HepG2 (cell line): Measurements from ENCODE around the gene PCSK6. TPM values are rescaled to one million over a fixed set of nuclear protein-coding genes. Genes with fewer than 3 reads are reported as not detected.

Experiments
- ATF7 ChIP-seq, 2 experiments: fragments of 450-650 bp in 1 of 2; sonication (generic) in 1 of 2; formaldehyde crosslinking in 1 of 2; IDR thresholded peaks; 2 replicates each; pipeline versions ENCODE4 v1.4.0 to v1.6.1; 2016 to 2020; ENCODE audit warnings: antibody characterized with exemption in 1 of 2, mild to moderate bottlenecking in 1 of 2, missing genetic modification reagents in 1 of 2
- BORCS8-MEF2B ChIP-seq: sonication (generic); formaldehyde crosslinking; IDR thresholded peaks from 2 replicates; pipeline ENCODE4 v1.8.0; 2022; ENCODE audit warnings: mild to moderate bottlenecking, missing genetic modification reagents
- BRD4 ChIP-seq: sonication (generic); formaldehyde crosslinking; IDR thresholded peaks from 2 replicates; pipeline ENCODE4 v1.4.0; 2020; ENCODE audit warnings: missing genetic modification reagents
- FOXK2 ChIP-seq: fragments of 450-650 bp; IDR thresholded peaks from 2 replicates; pipeline ENCODE4 v1.6.1; 2016
- JUN ChIP-seq: sonication (generic); formaldehyde crosslinking; IDR thresholded peaks from 2 replicates; pipeline ENCODE4 v1.4.0; 2020; ENCODE audit warnings: mild to moderate bottlenecking, missing genetic modification reagents
- KAT7 ChIP-seq: IDR thresholded peaks from 2 replicates; pipeline ENCODE4 v1.6.1; 2018; ENCODE audit warnings: borderline replicate concordance, missing compliant biosample characterization
- KDM5B ChIP-seq: sonication (generic); formaldehyde crosslinking; IDR thresholded peaks from 2 replicates; pipeline ENCODE4 v1.4.0; 2020; ENCODE audit warnings: missing genetic modification reagents, mild to moderate bottlenecking, borderline replicate concordance
- MATR3 ChIP-seq: sonication (generic); formaldehyde crosslinking; IDR thresholded peaks from 2 replicates; pipeline ENCODE4 v1.4.0; 2020; ENCODE audit warnings: missing genetic modification reagents
- NFATC3 ChIP-seq: sonication (generic); formaldehyde crosslinking; IDR thresholded peaks from 2 replicates; pipeline ENCODE4 v1.5.1; 2020; ENCODE audit warnings: mild to moderate bottlenecking, missing genetic modification reagents
- NR2C2 ChIP-seq: sonication (generic); formaldehyde crosslinking; IDR thresholded peaks from 2 replicates; pipeline ENCODE4 v1.4.0; 2020; ENCODE audit warnings: missing genetic modification reagents, mild to moderate bottlenecking, moderate library complexity, borderline replicate concordance
- PHF8 ChIP-seq: sonication (generic); formaldehyde crosslinking; IDR thresholded peaks from 2 replicates; pipeline ENCODE4 v1.5.0; 2020; ENCODE audit warnings: missing genetic modification reagents
- POLR2G ChIP-seq: fragments of 200-400 bp; formaldehyde crosslinking; IDR thresholded peaks from 2 replicates; pipeline ENCODE4 v1.6.1; 2018; ENCODE audit warnings: mild to moderate bottlenecking, low read depth, low read length, moderate library complexity
- ZFP37 ChIP-seq: sonication (generic); formaldehyde crosslinking; IDR thresholded peaks from 2 replicates; pipeline ENCODE4 v1.4.0; 2020; ENCODE audit warnings: missing genetic modification reagents, borderline replicate concordance
- ZNF260 ChIP-seq: sonication (generic); formaldehyde crosslinking; IDR thresholded peaks from 2 replicates; pipeline ENCODE4 v1.4.0; 2020; ENCODE audit warnings: missing genetic modification reagents, low read depth, mild to moderate bottlenecking, borderline replicate concordance
- ZNF274 ChIP-seq: sonication (generic); formaldehyde crosslinking; IDR thresholded peaks from 2 replicates; pipeline ENCODE4 v1.5.1; 2020; ENCODE audit warnings: mild to moderate bottlenecking, missing genetic modification reagents
- ZNF3 ChIP-seq: IDR thresholded peaks from 2 replicates; pipeline ENCODE4 v1.7.0; 2017; ENCODE audit warnings: inconsistent platforms
- ZNF501 ChIP-seq: sonication (generic); formaldehyde crosslinking; IDR thresholded peaks from 2 replicates; pipeline ENCODE4 v1.5.1; 2020; ENCODE audit warnings: mild to moderate bottlenecking, moderate library complexity, missing genetic modification reagents
- ZNF652 ChIP-seq: IDR thresholded peaks from 2 replicates; pipeline ENCODE4 v1.6.1; 2016; ENCODE audit warnings: low read depth, borderline replicate concordance
- ZNF660 ChIP-seq: sonication (generic); formaldehyde crosslinking; IDR thresholded peaks from 2 replicates; pipeline ENCODE4 v1.5.1; 2020; ENCODE audit warnings: mild to moderate bottlenecking, low read depth, missing genetic modification reagents, borderline replicate concordance
- polyA plus RNA-seq, 8 experiments: library from polyadenylated mRNA; depleted of rRNA in 3 of 8; stranded (reverse) in 7 of 8; unstranded in 1 of 8; fragments of >200 nt; fragmentation: Illumina TruSeq in 4 of 8; extraction: Trizol in 4 of 8; gene quantifications; 2 replicates each; pipeline versions ENCODE4 v1.2.1 to v1.2.3, GENCODE V29; 2011 to 2016; ENCODE audit warnings: low read depth in 4 of 8, missing spikeins in 1 of 8, mixed read lengths in 1 of 8; ENCODE audit not compliant: insufficient read depth in 1 of 8
- total RNA-seq, 5 experiments: library from RNA; depleted of rRNA; stranded (reverse); fragments of >200 nt; fragmentation: Illumina TruSeq; extraction: Trizol; gene quantifications; 2 replicates each; pipeline ENCODE4 v1.2.3, GENCODE V29; 2016; ENCODE audit warnings: low read depth in 1 of 5
- TF ChIP-seq, protein P1 (sequence below): sonication (generic); formaldehyde crosslinking; IDR thresholded peaks from 2 replicates; pipeline ENCODE4 v1.5.1; 2020; ENCODE audit warnings: mild to moderate bottlenecking, missing genetic modification reagents, borderline replicate concordance
- TF ChIP-seq, protein P2 (sequence below): sonication (generic); formaldehyde crosslinking; conservative IDR thresholded peaks from 2 replicates; pipeline ENCODE4 v1.8.0; 2022; ENCODE audit warnings: missing genetic modification reagents
- TF ChIP-seq, protein P3 (sequence below): sonication (generic); formaldehyde crosslinking; IDR thresholded peaks from 2 replicates; pipeline ENCODE4 v1.5.0; 2020; ENCODE audit warnings: missing genetic modification reagents
- TF ChIP-seq, protein P4 (sequence below): IDR thresholded peaks from 2 replicates; pipeline ENCODE4 v1.6.1; 2016; ENCODE audit warnings: control low read depth
- TF ChIP-seq, protein P5 (sequence below): sonication (generic); formaldehyde crosslinking; IDR thresholded peaks from 2 replicates; pipeline ENCODE4 v1.5.0; 2020; ENCODE audit warnings: mild to moderate bottlenecking, missing genetic modification reagents

PCSK6 gene
- total and polyA plus RNA-seq, 2 of the 13 experiments (the other 11 are each of a cell fraction or from before 2014, with no cell fraction given), result 56.5 to 155 TPM

DNA sequence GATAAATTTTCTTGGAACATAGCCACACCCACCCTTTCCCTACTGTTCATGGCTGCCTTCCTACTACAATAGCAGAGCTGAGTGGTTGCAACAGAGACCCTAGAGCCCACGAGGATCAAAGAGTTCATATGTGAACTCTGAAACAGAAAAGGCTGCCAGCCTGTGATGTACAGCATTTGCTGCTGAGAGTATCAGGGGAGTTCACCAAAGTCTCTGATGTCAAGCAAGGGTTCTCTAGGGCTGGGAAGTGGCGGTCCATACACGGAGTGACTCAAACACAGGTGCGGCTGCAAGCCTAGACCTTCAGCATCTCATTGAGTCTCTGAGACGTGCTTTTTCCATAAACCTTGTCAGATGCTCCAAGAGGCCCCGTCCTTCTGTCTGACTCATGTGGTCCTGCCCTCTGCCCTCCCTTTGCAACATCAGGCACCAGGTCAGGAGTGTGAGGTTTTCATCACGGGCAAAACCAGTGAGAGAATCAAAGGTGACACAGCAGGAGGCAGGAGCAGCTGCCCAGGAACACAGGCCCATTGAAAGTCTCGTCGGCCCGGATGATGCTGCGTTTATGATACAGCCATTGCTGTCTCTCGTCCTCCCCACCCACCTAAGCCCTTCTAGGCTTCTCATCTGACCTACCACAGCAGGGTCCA is 42.9 kb downstream of the PCSK6 start (continued):
- TF ChIP-seq NFATC3 (no peak), ZNF274 (CRISPR knock-in tag) (no peak; the same call in 1 of the 2 replicates), ZFP37 (CRISPR knock-in tag) (no peak), JUN (CRISPR knock-in tag) (no peak), ZNF3 (CRISPR knock-in tag) (0 out of 2 replicates have a peak, but pooled peaks have one; percentile 44), ZNF501 (CRISPR knock-in tag) (0 out of 2 replicates have a peak, but pooled peaks have one; percentile 1), KDM5B (no peak; the same call in 1 of the 2 replicates), BRD4 (CRISPR knock-in tag) (no peak), NR2C2 (peak; percentile 52; the same call in 1 of the 2 replicates), KAT7 (CRISPR knock-in tag) (no peak), POLR2G (no peak; the same call in 1 of the 2 replicates), MATR3 (CRISPR knock-in tag) (no peak), ZNF660 (no peak), FOXK2 (no peak), ZNF652 (CRISPR knock-in tag) (no peak), PHF8 (CRISPR knock-in tag) (no peak), BORCS8-MEF2B (no peak), ZNF260 (CRISPR knock-in tag) (no peak), ATF7 (IDR thresholded peaks at IDR 0.05) (no peak), ATF7 (CRISPR knock-in tag; IDR thresholded peaks at IDR 0.05) (no peak)
- TF ChIP-seq, protein P1, sequence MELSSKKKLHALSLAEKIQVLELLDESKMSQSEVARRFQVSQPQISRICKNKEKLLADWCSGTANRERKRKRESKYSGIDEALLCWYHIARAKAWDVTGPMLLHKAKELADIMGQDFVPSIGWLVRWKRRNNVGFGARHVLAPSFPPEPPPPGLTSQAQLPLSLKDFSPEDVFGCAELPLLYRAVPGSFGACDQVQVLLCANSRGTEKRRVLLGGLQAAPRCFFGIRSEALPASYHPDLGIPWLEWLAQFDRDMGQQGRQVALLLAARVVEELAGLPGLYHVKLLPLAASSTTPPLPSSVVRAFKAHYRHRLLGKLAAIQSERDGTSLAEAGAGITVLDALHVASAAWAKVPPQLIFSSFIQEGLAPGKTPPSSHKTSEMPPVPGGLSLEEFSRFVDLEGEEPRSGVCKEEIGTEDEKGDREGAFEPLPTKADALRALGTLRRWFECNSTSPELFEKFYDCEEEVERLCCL (CRISPR knock-in tag), result no peak
- TF ChIP-seq, protein P2, sequence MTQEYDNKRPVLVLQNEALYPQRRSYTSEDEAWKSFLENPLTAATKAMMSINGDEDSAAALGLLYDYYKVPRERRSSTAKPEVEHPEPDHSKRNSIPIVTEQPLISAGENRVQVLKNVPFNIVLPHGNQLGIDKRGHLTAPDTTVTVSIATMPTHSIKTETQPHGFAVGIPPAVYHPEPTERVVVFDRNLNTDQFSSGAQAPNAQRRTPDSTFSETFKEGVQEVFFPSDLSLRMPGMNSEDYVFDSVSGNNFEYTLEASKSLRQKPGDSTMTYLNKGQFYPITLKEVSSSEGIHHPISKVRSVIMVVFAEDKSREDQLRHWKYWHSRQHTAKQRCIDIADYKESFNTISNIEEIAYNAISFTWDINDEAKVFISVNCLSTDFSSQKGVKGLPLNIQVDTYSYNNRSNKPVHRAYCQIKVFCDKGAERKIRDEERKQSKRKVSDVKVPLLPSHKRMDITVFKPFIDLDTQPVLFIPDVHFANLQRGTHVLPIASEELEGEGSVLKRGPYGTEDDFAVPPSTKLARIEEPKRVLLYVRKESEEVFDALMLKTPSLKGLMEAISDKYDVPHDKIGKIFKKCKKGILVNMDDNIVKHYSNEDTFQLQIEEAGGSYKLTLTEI (CRISPR knock-in tag), result no peak
- TF ChIP-seq, protein P3, sequence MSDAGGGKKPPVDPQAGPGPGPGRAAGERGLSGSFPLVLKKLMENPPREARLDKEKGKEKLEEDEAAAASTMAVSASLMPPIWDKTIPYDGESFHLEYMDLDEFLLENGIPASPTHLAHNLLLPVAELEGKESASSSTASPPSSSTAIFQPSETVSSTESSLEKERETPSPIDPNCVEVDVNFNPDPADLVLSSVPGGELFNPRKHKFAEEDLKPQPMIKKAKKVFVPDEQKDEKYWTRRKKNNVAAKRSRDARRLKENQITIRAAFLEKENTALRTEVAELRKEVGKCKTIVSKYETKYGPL (CRISPR knock-in tag), result no peak
- TF ChIP-seq, protein P4, sequence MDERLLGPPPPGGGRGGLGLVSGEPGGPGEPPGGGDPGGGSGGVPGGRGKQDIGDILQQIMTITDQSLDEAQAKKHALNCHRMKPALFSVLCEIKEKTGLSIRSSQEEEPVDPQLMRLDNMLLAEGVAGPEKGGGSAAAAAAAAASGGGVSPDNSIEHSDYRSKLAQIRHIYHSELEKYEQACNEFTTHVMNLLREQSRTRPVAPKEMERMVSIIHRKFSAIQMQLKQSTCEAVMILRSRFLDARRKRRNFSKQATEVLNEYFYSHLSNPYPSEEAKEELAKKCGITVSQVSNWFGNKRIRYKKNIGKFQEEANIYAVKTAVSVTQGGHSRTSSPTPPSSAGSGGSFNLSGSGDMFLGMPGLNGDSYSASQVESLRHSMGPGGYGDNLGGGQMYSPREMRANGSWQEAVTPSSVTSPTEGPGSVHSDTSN (CRISPR knock-in tag), result no peak
- TF ChIP-seq, protein P5, sequence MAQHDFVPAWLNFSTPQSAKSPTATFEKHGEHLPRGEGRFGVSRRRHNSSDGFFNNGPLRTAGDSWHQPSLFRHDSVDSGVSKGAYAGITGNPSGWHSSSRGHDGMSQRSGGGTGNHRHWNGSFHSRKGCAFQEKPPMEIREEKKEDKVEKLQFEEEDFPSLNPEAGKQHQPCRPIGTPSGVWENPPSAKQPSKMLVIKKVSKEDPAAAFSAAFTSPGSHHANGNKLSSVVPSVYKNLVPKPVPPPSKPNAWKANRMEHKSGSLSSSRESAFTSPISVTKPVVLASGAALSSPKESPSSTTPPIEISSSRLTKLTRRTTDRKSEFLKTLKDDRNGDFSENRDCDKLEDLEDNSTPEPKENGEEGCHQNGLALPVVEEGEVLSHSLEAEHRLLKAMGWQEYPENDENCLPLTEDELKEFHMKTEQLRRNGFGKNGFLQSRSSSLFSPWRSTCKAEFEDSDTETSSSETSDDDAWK (CRISPR knock-in tag), result no peak
